Stimulated activated naive CD4-positive, alpha-beta T cell (primary cell): ENCODE data around the gene KCNG4.

Experiments used
- DNase-seq, 6 experiments: peaks; one replicate each; lab custom pipeline; 2025; lab: John Stamatoyannopoulos, UW

The KCNG4 gene

GRCh38 chr16:84262939-84263338 lies 23.1 kb upstream of the KCNG4 start:
- DNase-seq = no peak

DNA sequence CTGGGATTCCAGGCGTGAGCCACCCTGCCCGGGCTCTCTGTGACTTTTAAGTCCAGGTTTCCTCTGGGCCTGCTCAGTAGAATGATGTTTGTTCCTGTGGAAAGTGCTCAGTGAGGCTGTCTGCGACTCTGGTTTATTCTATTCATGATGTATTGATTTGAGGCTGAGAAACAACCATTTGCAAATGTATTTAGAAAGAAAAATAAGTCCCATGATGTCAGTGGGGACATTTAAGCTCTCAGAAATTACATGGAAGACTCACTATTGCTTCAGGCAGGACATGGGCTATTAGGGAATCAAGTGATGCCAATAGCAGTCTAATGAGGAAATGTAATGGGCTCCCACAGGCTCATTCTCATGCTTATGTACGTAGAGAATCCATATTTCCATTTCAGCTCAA lies 22.2 kb upstream of the KCNG4 start:
- DNase-seq = no peak

GRCh38 chr16:84260766-84261554 lies 21.1 kb upstream of the KCNG4 start:
- DNase-seq = no peak

DNA sequence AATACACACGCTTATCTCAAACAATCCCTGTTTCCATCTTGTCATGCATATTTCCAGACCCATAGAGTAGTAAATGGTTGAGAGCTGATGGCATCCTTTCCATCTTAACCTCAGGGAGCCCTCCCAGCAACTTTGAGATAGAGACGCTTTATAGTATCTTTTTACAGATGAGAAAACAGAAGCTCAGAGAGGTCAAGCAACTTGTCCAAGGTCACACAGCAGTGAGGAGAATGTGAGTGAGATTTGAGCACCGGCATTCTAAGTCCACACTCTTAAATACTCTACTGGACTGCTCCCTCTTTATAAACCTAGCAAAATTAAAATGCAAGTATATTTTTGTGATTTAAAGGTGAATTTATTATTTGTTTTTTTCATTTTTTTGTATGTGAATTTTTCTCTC lies 19.9 kb upstream of the KCNG4 start:
- no peak for DNase-seq

- no peak for DNase-seq
These were observed 18.5 kb upstream of the KCNG4 start for GRCh38 chr16:84258266-84258665.

DNA sequence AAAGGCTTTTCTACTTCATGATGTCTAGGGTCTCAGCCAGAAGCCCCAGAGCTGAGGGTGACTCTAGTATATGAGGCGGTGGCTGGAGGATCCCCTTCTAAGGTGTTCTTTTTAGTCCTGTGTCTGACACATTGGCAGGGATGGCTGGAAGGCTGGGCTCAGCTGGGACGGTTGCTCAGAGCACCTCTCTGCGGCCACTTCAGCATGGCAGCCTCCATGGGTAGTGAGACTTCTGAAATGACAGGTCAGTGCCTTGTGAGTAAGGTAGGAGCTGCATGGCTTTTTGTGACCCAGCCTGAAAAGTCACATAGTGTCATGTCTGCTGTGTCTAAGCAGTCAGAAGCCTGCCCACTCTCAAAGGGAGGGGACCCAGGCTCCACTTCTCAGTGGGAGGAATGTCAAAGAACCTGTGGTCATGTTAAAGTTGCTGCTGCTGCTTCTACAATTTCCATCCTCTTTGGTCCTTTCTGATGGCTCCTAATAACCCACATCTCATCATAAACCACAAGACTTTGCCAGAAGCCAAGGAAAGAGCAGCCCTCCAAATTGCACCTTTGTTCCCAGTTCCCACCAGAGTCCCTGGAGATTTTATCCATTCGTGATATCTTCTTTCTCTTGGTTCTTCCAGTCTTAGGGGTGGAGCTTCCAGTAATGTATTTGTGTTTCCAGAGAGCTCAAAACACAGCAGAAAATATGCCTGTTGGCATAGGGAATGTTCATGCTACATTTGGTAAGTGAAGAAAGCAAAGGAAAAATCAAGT lies 15.4 kb upstream of the KCNG4 start:
- no peak for DNase-seq

- no peak for DNase-seq
These were observed 14.2 kb upstream of the KCNG4 start for GRCh38 chr16:84254062-84254461.

DNA sequence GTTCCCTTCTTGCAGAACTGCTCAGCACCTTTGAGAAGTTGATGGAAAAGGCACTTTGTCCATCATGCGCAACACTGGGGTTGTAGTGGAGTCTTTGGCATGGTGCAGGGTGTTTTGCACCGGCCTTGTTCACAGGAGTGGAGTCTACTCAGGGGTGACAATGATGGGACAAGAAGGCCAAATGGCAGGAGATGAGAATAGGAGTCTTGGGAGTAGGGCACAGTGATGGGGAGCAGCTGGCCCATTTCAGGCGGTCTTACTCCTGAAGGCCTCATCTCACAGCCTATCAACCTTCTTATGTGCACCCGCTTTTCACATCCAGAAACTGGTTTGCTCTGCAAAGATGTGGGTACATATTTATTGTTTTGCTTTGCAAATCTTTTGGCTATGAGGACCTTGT lies 13.4 kb upstream of the KCNG4 start:
- no peak for DNase-seq

DNA sequence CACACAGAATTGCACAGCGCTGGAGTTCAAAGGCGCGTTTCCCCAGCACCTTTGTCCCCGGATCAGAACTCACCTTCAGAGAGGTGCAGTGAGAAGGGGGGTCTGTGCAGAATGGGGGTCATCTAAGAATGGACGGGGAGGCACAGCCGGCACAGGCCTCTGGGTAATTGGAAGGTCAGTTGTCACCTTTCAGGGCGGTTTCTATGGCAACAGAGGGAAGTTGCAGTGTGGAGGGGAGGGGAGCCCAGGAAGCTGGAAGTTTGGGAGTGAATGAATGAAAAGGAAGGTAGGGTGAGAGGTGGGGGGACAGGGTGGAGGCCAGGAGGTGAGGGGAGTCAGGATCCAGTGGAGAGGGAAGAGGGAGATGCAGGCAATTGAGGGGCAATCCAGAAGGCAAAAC lies 12.4 kb upstream of the KCNG4 start:
- DNase-seq = no peak

- no peak for DNase-seq
These were observed 8.0 kb upstream of the KCNG4 start for GRCh38 chr16:84247844-84248243.

- no peak for DNase-seq
These were observed 7.5 kb upstream of the KCNG4 start for GRCh38 chr16:84247331-84247730.

DNA sequence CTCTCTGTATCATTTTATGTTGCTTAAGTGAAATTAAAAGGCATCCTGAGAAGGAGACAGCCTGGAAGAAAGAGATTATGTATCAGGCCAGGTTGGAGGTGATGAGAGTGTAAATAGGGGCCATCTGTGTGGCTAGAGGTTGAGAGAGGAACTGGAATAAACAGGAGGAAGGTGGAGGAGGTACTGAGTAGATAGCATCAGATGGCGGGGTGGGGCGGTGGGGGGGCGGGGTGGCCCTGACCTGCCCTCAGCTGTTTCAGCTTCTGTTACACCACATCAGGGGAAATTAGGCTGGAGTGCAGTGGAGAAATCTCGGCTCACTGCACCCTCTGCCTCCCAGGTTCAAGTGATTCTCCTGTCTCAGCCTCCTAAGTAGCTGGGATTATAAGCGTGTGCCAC lies 6.9 kb upstream of the KCNG4 start:
- DNase-seq = no peak

DNA sequence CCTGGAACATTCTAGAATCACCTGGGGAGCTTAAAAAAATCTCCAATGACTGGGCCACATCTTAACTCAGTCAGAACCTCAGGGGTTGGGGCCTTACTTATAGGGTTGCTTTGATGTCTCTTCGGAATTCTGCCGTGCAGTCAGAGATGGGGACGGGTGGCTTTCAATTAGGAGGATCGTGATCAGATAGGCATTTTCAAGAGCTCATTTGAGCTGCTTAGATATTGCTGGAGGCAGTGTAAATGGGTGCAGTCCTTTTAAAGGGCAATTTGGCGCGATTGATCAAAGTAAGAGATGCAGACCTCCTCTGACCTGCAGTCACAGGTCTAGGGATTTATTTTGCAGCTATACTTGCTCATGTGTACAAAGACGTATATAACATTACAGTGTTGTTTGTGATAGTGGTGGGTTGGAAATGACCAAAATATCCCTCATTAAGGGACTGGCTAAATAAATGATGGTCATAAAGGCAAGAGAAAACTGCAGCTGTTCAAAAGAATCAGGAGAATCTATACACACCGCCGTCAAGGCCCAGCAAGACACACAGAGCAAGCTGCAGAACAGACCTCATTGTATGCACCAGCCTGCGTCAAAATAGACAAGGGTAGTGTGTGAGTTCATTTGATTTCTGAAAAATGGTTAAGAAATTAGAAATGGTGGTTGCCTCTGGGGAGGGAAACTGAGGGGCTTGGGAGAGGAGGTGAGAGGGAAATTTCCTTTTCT lies 6.3 kb upstream of the KCNG4 start:
- DNase-seq = no peak

DNA sequence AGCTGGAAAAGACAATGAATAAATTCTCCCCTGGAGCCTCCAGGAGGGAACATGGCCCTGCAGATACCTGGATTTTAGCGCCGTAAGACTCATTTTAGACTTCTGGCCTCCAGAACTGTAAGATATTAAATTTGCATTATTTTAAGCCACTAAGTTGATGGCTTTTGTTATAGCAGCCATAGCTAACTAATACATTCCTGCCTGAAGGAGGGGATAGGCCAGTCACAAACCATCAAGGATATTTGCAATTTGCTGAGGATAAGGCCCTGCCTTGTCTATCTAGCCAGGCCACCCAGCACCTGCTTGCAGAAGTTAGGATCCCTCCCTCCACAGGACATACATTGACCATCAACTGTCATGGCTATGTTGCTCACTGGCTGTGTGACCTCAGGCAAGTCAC lies 4.9 kb upstream of the KCNG4 start:
- DNase-seq = no peak

GRCh38 chr16:84243732-84244131 lies 3.9 kb upstream of the KCNG4 start:
- DNase-seq = no peak

- DNase-seq = no peak
These were observed 3.0 kb upstream of the KCNG4 start for GRCh38 chr16:84242839-84243238.

GRCh38 chr16:84241778-84242177 lies 2.0 kb upstream of the KCNG4 start:
- no peak for DNase-seq

DNA sequence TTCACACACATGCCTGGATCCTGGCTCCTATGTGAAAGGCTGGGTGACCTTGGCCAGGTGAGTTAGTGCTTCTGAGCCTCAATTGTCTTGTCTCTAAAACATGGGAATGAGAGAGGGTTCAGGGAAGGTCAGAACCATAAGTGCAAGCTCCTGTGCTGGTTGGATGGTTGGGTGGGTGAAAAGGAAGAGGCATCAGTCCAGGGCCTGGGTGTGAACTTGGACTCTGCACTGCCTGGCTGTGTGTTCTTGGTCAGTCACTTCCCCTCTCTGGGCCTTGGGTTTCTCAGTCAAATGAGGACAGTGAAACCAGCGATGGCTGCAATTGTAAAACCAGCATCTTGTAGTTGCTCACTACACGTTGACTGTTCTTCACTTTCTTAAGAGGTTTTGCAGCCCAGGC lies 643 bp upstream of the KCNG4 start:
- DNase-seq = no peak

DNA sequence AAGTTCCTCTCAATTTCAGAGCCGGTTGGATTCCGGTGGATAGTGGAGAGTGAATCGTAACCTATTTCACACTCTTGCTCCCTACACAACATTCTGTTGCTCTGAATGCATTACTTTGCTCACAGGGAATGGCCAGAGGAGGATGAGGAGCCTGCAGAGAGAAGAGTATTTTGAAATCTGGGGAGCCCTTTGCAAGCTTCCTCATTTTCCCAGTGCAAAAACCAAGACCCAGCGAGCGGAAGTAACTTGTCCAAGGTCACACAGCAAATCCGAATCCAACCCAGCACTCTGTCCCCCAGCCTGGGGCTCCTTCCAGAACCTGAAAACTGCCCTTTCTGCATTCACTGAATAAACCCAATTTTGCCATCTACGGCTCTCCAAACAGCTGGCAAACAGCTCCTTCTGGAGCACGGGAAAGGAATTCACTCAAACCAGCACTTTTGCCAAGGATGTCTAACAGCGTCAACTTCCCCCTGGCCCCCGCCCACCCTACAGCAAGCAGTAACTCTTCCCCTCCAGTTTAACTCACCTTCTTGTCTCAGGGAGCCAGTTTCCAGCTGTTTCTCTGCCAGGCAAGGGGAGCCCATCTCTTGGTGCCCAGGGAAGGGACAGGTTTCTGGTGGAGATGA lies 557 bp downstream of the KCNG4 start:
- no peak for DNase-seq

- DNase-seq = no peak
These were observed 1.6 kb downstream of the KCNG4 start for GRCh38 chr16:84237994-84238750.

DNA sequence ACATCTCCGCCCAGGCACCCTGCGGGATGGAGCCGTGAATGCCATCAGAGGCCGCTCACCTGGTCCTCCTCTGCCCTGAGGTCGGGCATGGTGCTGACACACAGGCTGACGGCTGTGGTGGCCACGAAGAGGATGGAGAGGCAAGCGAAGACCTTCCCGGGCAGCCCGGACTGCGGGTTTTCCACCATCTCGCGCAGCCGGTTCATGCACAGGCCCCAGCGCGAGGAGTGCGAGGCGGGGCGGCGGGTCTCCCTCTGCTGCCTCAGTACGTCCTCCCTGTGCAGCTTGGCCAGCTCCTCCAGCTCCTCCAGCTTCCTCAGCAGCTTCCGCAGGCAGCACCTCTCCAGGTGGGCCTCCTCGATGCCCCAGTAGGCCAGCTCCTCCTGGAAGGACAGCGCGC lies 3.1 kb downstream of the KCNG4 start:
- DNase-seq = no peak
